Posterior vena cava (tissue), 2 donors: ENCODE results near the gene NADK2. TPM values are rescaled to one million over a fixed set of nuclear protein-coding genes. Genes with fewer than 3 reads are reported as not detected.

ENCODE experiments used
- DNase-seq: peaks from one replicate; pipeline ENCODE4 v3.0.0-alpha.2; 2020; ENCODE audit warnings: low spot score
- intact Hi-C, 2 donors: fragments of 100-400 bp; cut with DNase I; formaldehyde crosslinking; loops; one replicate each; pipeline versions ENCODE4 v1.14.1 to v1.14.2; 2022 to 2023
- total RNA-seq, 2 donors: library from RNA; stranded (reverse); fragmentation: NEBNext Ultra II Directional; extraction: Animal tissue kit (Norgen Biotek cat#: 25700); gene quantifications; one replicate each; pipeline ENCODE4 v1.2.1, GENCODE V29; 2021
- donor health status: DM: yes; HTN: yes; CAD: no.
- donor health status: DM: yes; HTN: yes; CAD: no.

The NADK2 gene
- total RNA-seq, 2 donors from 2014 or later: 30.9 to 31.8 TPM

- intact Hi-C loops: no loop called here
- no peak for DNase-seq
These were observed 64.6 kb downstream of the NADK2 start for GRCh38 chr5:36177154-36177553.

- intact Hi-C loops: no loop called here
These were observed 66.7 kb downstream of the NADK2 start for GRCh38 chr5:36175043-36175442.

GRCh38 chr5:36174119-36174518, 67.6 kb downstream of the NADK2 start:
- intact Hi-C loops: no loop called here
- DNase-seq: no peak

More at GRCh38 chr5:36175043-36175442, 66.7 kb downstream of the NADK2 start:
- no peak for DNase-seq

- intact Hi-C loops: no loop called here
- no peak for DNase-seq
These were observed 68.3 kb downstream of the NADK2 start for GRCh38 chr5:36173426-36173825.

- DNase-seq: no peak
- intact Hi-C loops: no loop called here
These were observed 69.1 kb downstream of the NADK2 start for GRCh38 chr5:36172599-36172998.

GRCh38 chr5:36170832-36171424, 70.8 kb downstream of the NADK2 start:
- intact Hi-C loops: no loop called here
- DNase-seq: no peak

GRCh38 chr5:36168737-36169136, 73.0 kb downstream of the NADK2 start:
- intact Hi-C loops: no loop called here

GRCh38 chr5:36164461-36164860, 77.3 kb downstream of the NADK2 start:
- intact Hi-C loops: no loop called here
- DNase-seq: no peak

More at GRCh38 chr5:36168737-36169136, 73.0 kb downstream of the NADK2 start:
- DNase-seq: no peak

- DNase-seq: no peak
These were observed 78.8 kb downstream of the NADK2 start for GRCh38 chr5:36162810-36163486.

GRCh38 chr5:36161361-36161760, 80.4 kb downstream of the NADK2 start:
- intact Hi-C loops: no loop called here
- no peak for DNase-seq

More at GRCh38 chr5:36162810-36163486, 78.8 kb downstream of the NADK2 start:
- intact Hi-C loops: no loop called here

- intact Hi-C loops: no loop called here
These were observed 81.1 kb downstream of the NADK2 start for GRCh38 chr5:36160617-36161016.

GRCh38 chr5:36158144-36158543, 83.6 kb downstream of the NADK2 start:
- DNase-seq: no peak
- intact Hi-C loops: no loop called here

More at GRCh38 chr5:36160617-36161016, 81.1 kb downstream of the NADK2 start:
- no peak for DNase-seq

GRCh38 chr5:36156619-36157018, 85.1 kb downstream of the NADK2 start:
- no peak for DNase-seq
- intact Hi-C loops: no loop called here

GRCh38 chr5:36156121-36156601, 85.6 kb downstream of the NADK2 start:
- no peak for DNase-seq
- intact Hi-C loops: no loop called here

- intact Hi-C loops: no loop called here
- DNase-seq: no peak
These were observed 86.4 kb downstream of the NADK2 start for GRCh38 chr5:36155291-36155690.

GRCh38 chr5:36153726-36154125, 88.0 kb downstream of the NADK2 start:
- intact Hi-C loops: no loop called here

GRCh38 chr5:36153298-36153677, 88.4 kb downstream of the NADK2 start:
- no peak for DNase-seq
- intact Hi-C loops: no loop called here

More at GRCh38 chr5:36153726-36154125, 88.0 kb downstream of the NADK2 start:
- no peak for DNase-seq

GRCh38 chr5:36152324-36153297, 89.1 kb downstream of the NADK2 start:
- intact Hi-C loops: no loop called here
- DNase-seq: no peak

- intact Hi-C loops: no loop called here
- peak; percentile 99 for DNase-seq
These were observed 90.0 kb downstream of the NADK2 start, which contains the start of the genes LMBRD2 and SKP2 for GRCh38 chr5:36151434-36152323. LMBRD2 (minus strand) TSS chr5:36151887; CDS start chr5:36143349, 8,538 bp downstream. SKP2 (plus strand) TSS chr5:36152111; CDS start chr5:36152263, 152 bp downstream.
